Measurements from ENCODE around the gene TMEM92. TPM values are rescaled to one million over a fixed set of nuclear protein-coding genes. Genes with fewer than 3 reads are reported as not detected.

Gene TMEM92
- total RNA-seq, 1 experiment from 2014 or later = not detected

DNA sequence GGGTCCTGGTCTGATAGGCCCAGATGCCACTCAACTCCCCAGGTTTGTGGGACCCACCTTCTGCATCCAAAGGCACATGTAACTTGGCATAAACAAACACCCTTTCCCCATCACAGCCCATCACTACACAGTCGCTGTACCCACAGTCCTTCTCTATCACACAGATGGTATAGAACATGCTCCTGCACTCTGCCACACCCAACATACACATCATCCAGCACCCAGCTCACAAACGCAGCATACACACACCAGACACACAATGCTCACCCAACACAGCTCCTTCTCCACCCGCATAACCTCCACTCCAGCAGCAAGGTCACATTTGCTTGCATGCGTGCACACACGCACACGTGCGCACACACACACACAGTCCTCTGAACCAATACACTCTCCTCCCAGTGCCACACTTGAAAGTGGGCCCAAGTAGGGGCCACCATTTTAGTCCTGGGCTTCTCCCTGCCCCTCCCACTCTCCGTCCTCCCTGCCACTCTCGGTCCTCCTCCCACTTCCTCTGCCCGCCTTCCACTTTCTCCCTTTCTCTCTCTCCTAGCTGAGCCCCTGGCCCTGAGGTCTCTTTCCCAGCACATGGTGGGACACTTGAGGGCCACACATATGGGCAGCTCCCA, 8.5 kb upstream of the TMEM92 start:
- H3K36me3 ChIP-seq (ENCODE audit: insufficient read depth, low read length) = no peaks in the 10 kb centered on the region
- H3K9ac ChIP-seq (ENCODE audit: low read length) = no peak overlapping the region
- no peaks in the 10 kb centered on the region for H4K20me1 ChIP-seq (ENCODE audit: insufficient read depth, low read depth, low read length)
- H3K9me2 ChIP-seq (replicated peaks; ENCODE audit: insufficient read depth, low read length) = no peaks in the 10 kb centered on the region
- DNase-seq = no peak
- H3K4me3 ChIP-seq (ENCODE audit: low read length) = no peak overlapping the region
- H3K27ac ChIP-seq (ENCODE audit: low read length) = no peak overlapping the region
- no peaks in the 10 kb centered on the region for H3K4me1 ChIP-seq (ENCODE audit: low read length)
- H3K9me3 ChIP-seq (ENCODE audit: low read length) = no peaks in the 10 kb centered on the region
- H3K27me3 ChIP-seq (ENCODE audit: low read length) = no peaks in the 10 kb centered on the region
- no peak overlapping the region for H2AFZ ChIP-seq (ENCODE audit: low read length)
- H3K4me2 ChIP-seq (ENCODE audit: low read depth, low read length, poor library complexity, severe bottlenecking) = no peak overlapping the region
- H3K79me2 ChIP-seq (ENCODE audit: low read length) = no peaks in the 10 kb centered on the region

DNA sequence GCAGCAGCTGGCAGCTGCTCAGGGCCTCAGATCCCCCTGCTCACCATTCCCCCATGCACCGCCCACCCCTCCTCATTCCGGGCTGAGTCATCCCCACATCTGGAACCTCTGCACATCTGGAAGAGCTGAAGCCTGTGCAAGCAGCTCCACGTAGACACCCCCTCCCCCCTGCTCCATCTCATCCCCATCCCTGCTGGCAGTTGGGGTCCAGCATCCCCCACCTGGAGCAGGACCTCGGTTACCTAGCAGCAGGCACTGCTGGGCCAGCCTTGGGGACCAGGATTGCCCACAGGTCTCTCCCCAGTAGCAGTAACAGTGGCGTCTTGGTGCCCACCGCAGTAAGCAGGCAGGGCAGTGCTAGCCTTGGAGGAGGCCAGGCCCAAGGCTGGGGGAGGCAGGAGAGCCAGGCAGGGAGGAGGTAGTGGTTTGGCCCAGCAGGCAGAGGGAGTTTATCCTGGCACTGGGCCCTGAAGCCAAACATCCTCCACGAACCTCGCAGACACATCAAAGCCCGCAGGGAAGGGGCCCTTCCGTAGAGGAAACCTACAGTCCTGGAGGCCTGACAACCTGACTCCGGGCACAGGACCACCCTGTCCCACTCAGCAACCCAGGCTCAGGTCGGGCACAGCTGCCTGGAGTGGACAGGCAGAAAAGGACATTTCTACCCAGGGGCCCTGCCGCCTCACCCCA, 7.7 kb upstream of the TMEM92 start:
- Histone ChIP-seq H3K9me3 (ENCODE audit: low read length) (no peaks in the 10 kb centered on the region), H3K36me3 (ENCODE audit: insufficient read depth, low read length) (no peaks in the 10 kb centered on the region), H3K4me2 (ENCODE audit: low read depth, low read length, poor library complexity, severe bottlenecking) (no peak overlapping the region), H3K4me1 (ENCODE audit: low read length) (no peaks in the 10 kb centered on the region), H3K4me3 (ENCODE audit: low read length) (no peak overlapping the region), H2AFZ (ENCODE audit: low read length) (no peak overlapping the region), H3K79me2 (ENCODE audit: low read length) (no peaks in the 10 kb centered on the region), H3K27ac (ENCODE audit: low read length) (no peak overlapping the region), H3K27me3 (ENCODE audit: low read length) (no peaks in the 10 kb centered on the region), H3K9me2 (replicated peaks; ENCODE audit: insufficient read depth, low read length) (no peaks in the 10 kb centered on the region), H4K20me1 (ENCODE audit: insufficient read depth, low read depth, low read length) (no peaks in the 10 kb centered on the region), H3K9ac (ENCODE audit: low read length) (no peak overlapping the region)
- DNase-seq = no peak

DNA sequence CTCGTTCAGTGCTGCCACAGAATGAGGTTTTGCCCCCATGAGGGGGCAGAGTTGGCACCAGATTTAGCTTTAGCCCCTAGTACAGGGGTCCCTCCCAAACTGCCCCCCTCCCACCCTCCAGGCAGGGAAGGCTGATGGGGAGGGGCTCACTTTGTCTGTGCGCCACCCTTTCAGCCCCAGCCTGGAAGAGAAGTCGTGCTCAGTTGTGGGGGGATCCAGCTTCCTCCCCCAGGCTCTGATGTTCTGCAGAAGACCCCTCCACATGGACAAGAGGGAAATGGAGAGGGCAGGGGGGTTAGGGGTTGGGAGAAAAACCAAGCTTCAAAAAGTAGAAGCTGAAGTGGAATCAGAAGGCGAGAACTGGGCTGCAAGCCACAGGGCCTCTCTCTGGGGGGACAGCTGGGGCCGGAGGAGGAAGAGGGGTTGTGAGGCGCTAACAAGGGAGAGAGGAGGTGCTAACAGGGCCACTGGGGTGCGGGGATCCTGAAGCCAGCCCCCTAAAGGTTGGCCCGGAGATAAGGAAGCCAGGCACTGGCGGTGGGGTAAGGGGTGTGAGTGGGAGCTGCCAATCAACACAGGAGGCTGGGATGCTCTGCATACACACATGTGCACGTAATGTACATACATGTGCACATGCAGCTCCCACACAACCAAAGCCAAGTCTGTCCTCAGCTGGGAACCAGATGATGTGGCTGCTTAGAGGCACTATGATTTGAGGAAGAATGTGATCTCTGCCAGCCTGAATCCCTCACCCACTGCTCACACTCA, 7.0 kb upstream of the TMEM92 start:
- Histone ChIP-seq H3K4me2 (ENCODE audit: low read depth, low read length, poor library complexity, severe bottlenecking) (no peak overlapping the region), H3K27ac (ENCODE audit: low read length) (no peak overlapping the region), H3K9ac (ENCODE audit: low read length) (no peak overlapping the region), H3K9me3 (ENCODE audit: low read length) (no peaks in the 10 kb centered on the region), H3K79me2 (ENCODE audit: low read length) (no peaks in the 10 kb centered on the region), H3K4me3 (ENCODE audit: low read length) (no peak overlapping the region), H3K36me3 (ENCODE audit: insufficient read depth, low read length) (no peaks in the 10 kb centered on the region), H2AFZ (ENCODE audit: low read length) (no peak overlapping the region), H3K4me1 (ENCODE audit: low read length) (no peaks in the 10 kb centered on the region), H3K9me2 (replicated peaks; ENCODE audit: insufficient read depth, low read length) (no peaks in the 10 kb centered on the region), H4K20me1 (ENCODE audit: insufficient read depth, low read depth, low read length) (no peaks in the 10 kb centered on the region), H3K27me3 (ENCODE audit: low read length) (no peaks in the 10 kb centered on the region)
- no peak for DNase-seq

DNA sequence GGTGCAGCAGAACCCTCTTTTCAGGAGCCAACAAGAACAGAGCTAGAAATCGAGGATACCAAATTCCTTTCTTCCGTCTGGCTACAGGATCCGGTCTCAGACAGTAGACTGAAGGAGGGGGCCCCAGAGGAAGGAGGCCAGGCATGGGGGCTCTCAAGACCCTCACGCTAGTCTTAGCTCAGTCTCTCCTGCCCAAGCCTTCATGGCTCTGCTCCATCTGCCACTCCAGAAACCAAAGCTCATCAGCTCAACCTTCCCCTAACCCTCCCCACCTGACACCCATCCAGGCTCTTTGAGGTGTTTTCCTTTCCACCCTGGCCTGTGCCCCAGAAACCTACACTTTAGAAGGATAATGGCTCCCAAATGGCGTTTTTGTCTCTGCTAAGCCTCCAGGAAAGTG, 6.2 kb upstream of the TMEM92 start:
- no peak overlapping the region for H3K9ac ChIP-seq (ENCODE audit: low read length)

DNA sequence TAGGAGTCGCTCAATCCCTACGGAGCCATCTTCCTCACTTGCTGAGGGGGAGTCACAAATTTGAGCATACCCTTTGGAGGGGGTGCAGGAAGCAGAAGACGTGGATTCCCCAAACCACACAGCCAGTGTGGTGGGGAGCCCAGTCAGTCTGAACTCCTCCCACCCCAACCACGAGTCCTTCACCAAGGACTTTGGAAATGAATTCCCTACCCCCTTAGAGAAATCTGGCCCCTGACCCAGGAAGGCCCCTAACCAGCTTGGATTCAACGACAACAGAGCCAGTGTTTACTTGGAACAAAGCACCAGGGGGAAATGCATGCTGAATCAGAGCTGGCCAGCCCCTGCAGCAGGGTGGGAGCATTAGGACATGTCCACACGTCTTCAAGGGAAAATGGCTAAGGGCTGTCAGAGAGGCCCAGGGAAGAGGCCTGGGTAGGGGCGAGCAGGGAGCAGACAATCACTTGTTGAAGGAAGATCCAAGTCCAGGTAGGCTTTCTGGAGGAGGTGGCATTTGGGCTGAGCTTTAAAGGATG, 5.5 kb upstream of the TMEM92 start:
- no peak for DNase-seq
- no peaks in the 10 kb centered on the region for H3K79me2 ChIP-seq (ENCODE audit: low read length)
- H3K27me3 ChIP-seq (ENCODE audit: low read length) = no peaks in the 10 kb centered on the region
- no peak overlapping the region for H3K27ac ChIP-seq (ENCODE audit: low read length)
- no peaks in the 10 kb centered on the region for H3K9me2 ChIP-seq (replicated peaks; ENCODE audit: insufficient read depth, low read length)
- no peak overlapping the region for H2AFZ ChIP-seq (ENCODE audit: low read length)
- H3K36me3 ChIP-seq (ENCODE audit: insufficient read depth, low read length) = no peaks in the 10 kb centered on the region
- H3K4me1 ChIP-seq (ENCODE audit: low read length) = no peaks in the 10 kb centered on the region
- H4K20me1 ChIP-seq (ENCODE audit: insufficient read depth, low read depth, low read length) = no peaks in the 10 kb centered on the region
- H3K9me3 ChIP-seq (ENCODE audit: low read length) = no peaks in the 10 kb centered on the region
- H3K4me2 ChIP-seq (ENCODE audit: low read depth, low read length, poor library complexity, severe bottlenecking) = no peak overlapping the region
- H3K4me3 ChIP-seq (ENCODE audit: low read length) = no peak overlapping the region
- H3K9ac ChIP-seq (ENCODE audit: low read length) = no peak overlapping the region

More for the DNA sequence above, 6.2 kb upstream of the TMEM92 start:
- H3K9me2 ChIP-seq (replicated peaks; ENCODE audit: insufficient read depth, low read length) = no peaks in the 10 kb centered on the region
- H3K9me3 ChIP-seq (ENCODE audit: low read length) = no peaks in the 10 kb centered on the region
- no peaks in the 10 kb centered on the region for H4K20me1 ChIP-seq (ENCODE audit: insufficient read depth, low read depth, low read length)
- H3K36me3 ChIP-seq (ENCODE audit: insufficient read depth, low read length) = no peaks in the 10 kb centered on the region
- H3K79me2 ChIP-seq (ENCODE audit: low read length) = no peaks in the 10 kb centered on the region
- no peak overlapping the region for H3K27ac ChIP-seq (ENCODE audit: low read length)
- H3K27me3 ChIP-seq (ENCODE audit: low read length) = no peaks in the 10 kb centered on the region
- no peak overlapping the region for H3K4me2 ChIP-seq (ENCODE audit: low read depth, low read length, poor library complexity, severe bottlenecking)
- H2AFZ ChIP-seq (ENCODE audit: low read length) = no peak overlapping the region
- DNase-seq = no peak
- H3K4me3 ChIP-seq (ENCODE audit: low read length) = no peak overlapping the region
- H3K4me1 ChIP-seq (ENCODE audit: low read length) = no peaks in the 10 kb centered on the region

DNA sequence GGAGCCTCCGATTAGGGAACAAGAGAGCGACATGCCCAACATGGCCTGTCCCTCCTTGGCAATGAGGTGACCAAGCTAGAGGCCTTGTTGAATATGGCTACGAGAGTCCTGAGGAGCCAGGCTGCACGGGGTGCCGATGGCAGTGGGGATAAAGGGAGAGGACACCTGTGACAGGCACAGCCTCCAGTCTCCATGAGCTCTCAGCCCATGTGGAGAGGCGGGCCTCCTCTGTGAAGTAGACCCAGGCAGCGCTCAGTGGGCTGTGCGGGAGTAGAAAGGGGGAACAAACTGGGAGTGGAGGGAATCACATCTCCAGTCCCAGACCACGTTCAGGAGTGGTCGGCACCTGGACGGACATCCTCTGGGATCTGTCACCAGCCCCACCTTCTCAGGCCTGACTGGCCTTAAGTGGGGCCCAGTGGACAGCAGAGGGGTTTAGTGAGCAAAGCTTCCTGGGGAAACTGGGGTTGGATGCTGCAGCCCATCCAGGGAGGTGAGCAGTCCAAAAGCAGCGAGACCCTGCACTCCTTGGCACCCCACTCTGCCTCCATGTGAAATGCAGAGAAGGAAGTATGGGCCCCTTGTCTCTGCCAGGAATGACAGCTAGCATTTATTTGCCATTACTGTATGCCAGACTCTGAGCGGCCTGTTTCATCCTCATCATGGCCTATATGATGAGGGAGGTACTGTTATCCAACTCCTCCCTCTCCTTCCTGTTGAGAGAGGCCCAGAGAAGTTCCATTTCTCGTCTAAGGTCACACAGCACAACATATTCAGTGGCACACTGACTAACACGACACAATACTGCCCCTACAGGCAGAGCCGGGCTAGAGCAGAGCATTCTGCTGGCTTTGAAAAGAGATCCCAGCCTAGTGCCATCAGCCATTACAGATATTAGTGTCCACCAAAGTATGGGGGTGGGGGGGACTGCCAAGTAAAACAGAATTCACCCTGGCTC, 4.5 kb upstream of the TMEM92 start:
- Histone ChIP-seq H3K4me1 (ENCODE audit: low read length) (no peaks in the 10 kb centered on the region), H3K36me3 (ENCODE audit: insufficient read depth, low read length) (no peaks in the 10 kb centered on the region), H4K20me1 (ENCODE audit: insufficient read depth, low read depth, low read length) (no peaks in the 10 kb centered on the region), H3K9me2 (replicated peaks; ENCODE audit: insufficient read depth, low read length) (no peaks in the 10 kb centered on the region), H3K27ac (ENCODE audit: low read length) (no peak overlapping the region), H3K79me2 (ENCODE audit: low read length) (no peaks in the 10 kb centered on the region), H2AFZ (ENCODE audit: low read length) (no peak overlapping the region), H3K27me3 (ENCODE audit: low read length) (no peaks in the 10 kb centered on the region), H3K9me3 (ENCODE audit: low read length) (no peaks in the 10 kb centered on the region), H3K4me3 (ENCODE audit: low read length) (no peak overlapping the region), H3K4me2 (ENCODE audit: low read depth, low read length, poor library complexity, severe bottlenecking) (no peak overlapping the region), H3K9ac (ENCODE audit: low read length) (no peak overlapping the region)
- peak; percentile 85 for DNase-seq

DNA sequence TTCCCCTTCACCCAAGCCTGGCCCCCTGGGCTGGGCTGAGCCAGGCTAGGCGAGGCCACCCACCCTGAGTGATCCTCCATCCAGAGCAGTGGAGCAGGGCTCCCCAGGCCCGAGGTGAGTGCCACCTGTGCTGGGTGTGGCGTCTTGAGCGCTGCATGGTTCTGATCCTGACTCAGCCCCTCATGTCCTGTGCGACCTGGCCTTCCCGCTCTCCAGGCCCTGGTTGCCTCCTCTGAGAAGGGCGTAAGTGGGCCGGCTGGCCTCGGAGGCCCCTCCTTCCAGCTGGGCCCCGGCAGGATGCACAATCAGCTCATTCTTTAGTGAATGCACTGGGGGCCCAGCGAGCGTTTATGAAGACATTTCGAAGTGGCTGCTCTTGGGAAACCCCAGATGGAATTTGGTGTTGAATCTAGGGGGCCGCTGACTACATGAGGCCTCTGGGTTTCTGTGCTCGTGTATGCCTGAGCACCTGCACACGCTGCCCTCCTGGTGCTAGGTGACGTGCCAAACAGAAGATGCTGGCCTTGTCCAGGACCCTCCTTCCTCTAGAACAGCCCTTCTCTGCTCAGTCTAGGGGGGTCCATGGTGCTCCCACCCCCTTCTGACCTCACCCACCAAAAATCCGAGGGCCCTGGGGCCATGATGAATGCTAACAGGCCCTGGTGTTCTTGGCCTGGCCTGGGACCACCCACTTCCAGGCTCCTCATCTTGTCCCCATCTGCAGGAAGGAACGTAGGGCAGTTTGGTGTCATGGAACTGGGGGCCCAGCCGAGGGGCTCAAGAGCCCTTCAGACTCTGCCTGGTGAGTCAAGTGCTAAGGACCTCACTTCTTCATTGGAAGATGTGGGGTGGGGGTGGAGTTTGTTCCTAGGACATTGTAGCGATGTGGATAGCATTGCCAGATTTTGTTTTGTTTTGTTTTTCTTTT, 3.6 kb upstream of the TMEM92 start:
- no peaks in the 10 kb centered on the region for H3K36me3 ChIP-seq (ENCODE audit: insufficient read depth, low read length)
- no peaks in the 10 kb centered on the region for H3K9me2 ChIP-seq (replicated peaks; ENCODE audit: insufficient read depth, low read length)
- no peak overlapping the region for H3K27ac ChIP-seq (ENCODE audit: low read length)
- no peak overlapping the region for H3K4me2 ChIP-seq (ENCODE audit: low read depth, low read length, poor library complexity, severe bottlenecking)
- DNase-seq = no peak
- no peaks in the 10 kb centered on the region for H3K9me3 ChIP-seq (ENCODE audit: low read length)
- H2AFZ ChIP-seq (ENCODE audit: low read length) = no peak overlapping the region
- no peak overlapping the region for H3K4me3 ChIP-seq (ENCODE audit: low read length)
- no peaks in the 10 kb centered on the region for H3K4me1 ChIP-seq (ENCODE audit: low read length)
- H3K27me3 ChIP-seq (ENCODE audit: low read length) = no peaks in the 10 kb centered on the region
- H3K79me2 ChIP-seq (ENCODE audit: low read length) = no peaks in the 10 kb centered on the region
- H3K9ac ChIP-seq (ENCODE audit: low read length) = no peak overlapping the region
- no peaks in the 10 kb centered on the region for H4K20me1 ChIP-seq (ENCODE audit: insufficient read depth, low read depth, low read length)

Data from Karpas-422 (cell line).